Heart right ventricle (tissue), 16 donors: ENCODE measurements around the gene STK38L. TPM values are rescaled to one million over a fixed set of nuclear protein-coding genes. Genes with fewer than 3 reads are reported as not detected.

Experiments used
- ATAC-seq, 8 donors: fragments of 200-7000 bp; cut with Tn5 transposase; one replicate each; pipeline ENCODE4 v1.9.1; 2020; ENCODE audit warnings: mild to moderate bottlenecking in 8 of 8, moderate library complexity in 8 of 8, moderate number of reproducible peaks in 1 of 8
- DNase-seq, 2 donors: peaks; one replicate each; pipeline ENCODE4 v3.0.0-alpha.2; 2020
- H3K27ac ChIP-seq, 10 donors: fragments of 200-600 bp; sonication (generic) in 2 of 10; one replicate each; pipeline versions ENCODE4 v1.5.0 to v1.8.0; 2020 to 2022; ENCODE audit warnings: mild to moderate bottlenecking in 3 of 10
- H3K27me3 ChIP-seq, 7 donors: fragments of 200-600 bp; one replicate each; pipeline ENCODE4 v1.8.0; 2021 to 2022; ENCODE audit warnings: mild to moderate bottlenecking in 2 of 7
- H3K36me3 ChIP-seq, 9 donors: fragments of 200-600 bp; sonication (generic) in 1 of 9; one replicate each; pipeline versions ENCODE4 v1.5.0 to v1.8.0; 2020 to 2022; ENCODE audit warnings: mild to moderate bottlenecking in 2 of 9
- H3K4me1 ChIP-seq, 9 donors: fragments of 200-600 bp; sonication (generic) in 1 of 9; one replicate each; pipeline versions ENCODE4 v1.5.0 to v1.8.0; 2020 to 2022; ENCODE audit warnings: mild to moderate bottlenecking in 4 of 9
- H3K4me3 ChIP-seq, 10 donors: fragments of 200-600 bp; sonication (generic) in 2 of 10; one replicate each; pipeline versions ENCODE4 v1.5.0 to v1.8.0; 2020 to 2022; ENCODE audit warnings: mild to moderate bottlenecking in 7 of 10, moderate library complexity in 2 of 10
- H3K9me3 ChIP-seq, 11 donors: fragments of 200-600 bp in 10 of 11; sonication (generic) in 2 of 11; one replicate each; pipeline versions ENCODE4 v1.5.0 to v1.8.0; 2013 to 2022; ENCODE audit warnings: mild to moderate bottlenecking in 2 of 11, control low read depth in 1 of 11, moderate library complexity in 1 of 11
- WGBS, 2 donors: extraction: QIAGEN DNeasy Blood & Tissue Kit; methylation state at CpG; one replicate each; pipeline ENCODE4 v1.1.7; 2013; ENCODE audit warnings: inconsistent platforms in 1 of 2; 5-methylcytosine and 5-hydroxymethylcytosine counted together
- intact Hi-C, 10 donors: fragments of 100-400 bp; cut with DNase I; formaldehyde crosslinking; loops; one replicate each; pipeline versions ENCODE4 v1.11.1 to v1.14.2; 2022
- polyA plus RNA-seq, 2 donors: library from polyadenylated mRNA; stranded (reverse); fragments of 200-250 nt; gene quantifications; one replicate each; pipeline ENCODE4 v1.2.3, GENCODE V29; 2013
- total RNA-seq, 10 donors: library from RNA; stranded (reverse); fragmentation: NEBNext Ultra II Directional in 3 of 10; extraction: Animal tissue kit (Norgen Biotek cat#: 25700) in 3 of 10; gene quantifications; one replicate each; pipeline versions ENCODE4 v1.2.1 to v1.2.4, GENCODE V29; 2021 to 2023
- TF ChIP-seq, protein P1 (sequence below), 9 donors: fragments of 200-600 bp; sonication (generic) in 2 of 9; IDR thresholded peaks; one replicate each; pipeline versions ENCODE4 v1.5.0 to v1.8.0; 2021 to 2022; ENCODE audit warnings: antibody characterized with exemption in 9 of 9, mild to moderate bottlenecking in 5 of 9, moderate library complexity in 1 of 9
- donor health status: Arrhythmogenic right ventricular cardiomyopathy.
- donor health status: ischemic (EF 13 %, LVEDD 7.1; RV severe dilation, severe dysfunction).
- donor health status: healthy with polysubstance abuse.
- donor health status: DM: no; HTN: yes; CAD: no.
- donor health status: DM: no; HTN: no; CAD: no.
- donor health status: ischemic (EF 25% LVEDD 6.9; RV normal size, moderate dysfunction).
- donor health status: ischemic (EF 25% LVEDD 5.7; RV mildly dilated, moderate dysfunction).
- donor health status: healthy.
- donor health status: DM: yes; HTN: yes; CAD: no.
- donor health status: Ischemic cardiomyopathy.
- donor health status: ischemic (EF 35%, LVEDD 5.7; RV mildly dilated, moderate dysfunction).
- donor health status: nonischemic (EF 11% LVEDD 7.7; RV severe dilation, severe dysfunction).
- donor health status: DM: yes; HTN: yes; CAD: no.
- donor health status: PGD.
- donor health status: ischemic (EF 29% LVEDD 5.4; RV normal size, mild dysfunction).
- donor health status: nonischemic (EF 23%, LVEDD 6.1; RV moderate dilation, normal function).

Gene STK38L
- total and polyA plus RNA-seq, 12 donors: 9.5 to 165 (median 82.5) TPM

DNA sequence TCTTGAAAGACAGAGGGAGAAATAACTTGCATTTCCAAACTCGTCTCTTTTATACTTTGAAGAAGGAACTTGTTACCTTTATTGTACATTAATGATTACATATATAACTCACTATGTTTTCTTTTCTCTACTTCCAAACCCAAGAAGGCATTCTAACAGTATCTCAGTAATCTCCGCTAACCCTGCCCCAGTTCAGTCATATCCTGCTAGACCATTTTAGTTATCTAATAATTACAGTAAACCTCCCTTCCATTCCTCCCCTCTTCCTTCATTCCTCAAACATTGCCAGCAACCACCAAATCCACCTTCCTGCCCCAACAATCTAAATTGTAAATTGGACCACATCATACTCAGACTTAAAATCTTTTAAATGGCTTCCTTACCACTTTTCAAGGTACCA, 30.6 kb downstream of the STK38L start:
- DNase-seq: no peak
- intact Hi-C loops: no loop called here

GRCh38 chr12:27276275-27276674, 32.2 kb downstream of the STK38L start:
- Histone ChIP-seq H3K27me3 (no peaks in the 10 kb centered on the region), H3K4me1 (peaks cover 21 to 96% (median 83%) of the 10 kb centered on the region in 9 donors), H3K27ac (peak overlapping the region in 1 of 10 donors; percentile 83), H3K9me3 (no peaks in the 10 kb centered on the region), H3K36me3 (no peaks in the 10 kb centered on the region), H3K4me3 (no peak overlapping the region)
- DNase-seq (no peak), ATAC-seq (no peak)
- TF ChIP-seq, protein P1, sequence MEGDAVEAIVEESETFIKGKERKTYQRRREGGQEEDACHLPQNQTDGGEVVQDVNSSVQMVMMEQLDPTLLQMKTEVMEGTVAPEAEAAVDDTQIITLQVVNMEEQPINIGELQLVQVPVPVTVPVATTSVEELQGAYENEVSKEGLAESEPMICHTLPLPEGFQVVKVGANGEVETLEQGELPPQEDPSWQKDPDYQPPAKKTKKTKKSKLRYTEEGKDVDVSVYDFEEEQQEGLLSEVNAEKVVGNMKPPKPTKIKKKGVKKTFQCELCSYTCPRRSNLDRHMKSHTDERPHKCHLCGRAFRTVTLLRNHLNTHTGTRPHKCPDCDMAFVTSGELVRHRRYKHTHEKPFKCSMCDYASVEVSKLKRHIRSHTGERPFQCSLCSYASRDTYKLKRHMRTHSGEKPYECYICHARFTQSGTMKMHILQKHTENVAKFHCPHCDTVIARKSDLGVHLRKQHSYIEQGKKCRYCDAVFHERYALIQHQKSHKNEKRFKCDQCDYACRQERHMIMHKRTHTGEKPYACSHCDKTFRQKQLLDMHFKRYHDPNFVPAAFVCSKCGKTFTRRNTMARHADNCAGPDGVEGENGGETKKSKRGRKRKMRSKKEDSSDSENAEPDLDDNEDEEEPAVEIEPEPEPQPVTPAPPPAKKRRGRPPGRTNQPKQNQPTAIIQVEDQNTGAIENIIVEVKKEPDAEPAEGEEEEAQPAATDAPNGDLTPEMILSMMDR (IDR thresholded peaks at IDR 0.05): no peak
- 44 to 56% methylated on average over 3 of the region's 3 CpGs for WGBS, 2 donors
- intact Hi-C loops: no loop called here

More for the DNA sequence above, 30.6 kb downstream of the STK38L start:
- Histone ChIP-seq H3K27me3 (no peaks in the 10 kb centered on the region), H3K4me3 (no peak overlapping the region), H3K4me1 (peaks cover 21 to 96% (median 79%) of the 10 kb centered on the region in 9 donors), H3K36me3 (peaks cover 0 to 5% (median 0%) of the 10 kb centered on the region in 9 donors), H3K27ac (peak overlapping the region in 1 of 10 donors; percentile 83), H3K9me3 (peaks cover 0 to 1% (median 0%) of the 10 kb centered on the region in 11 donors)
- 94 to 96% methylated on average over 2 of the region's 2 CpGs for WGBS, 2 donors
- TF ChIP-seq, protein P1 (IDR thresholded peaks at IDR 0.05): no peak
- no peak for ATAC-seq

DNA sequence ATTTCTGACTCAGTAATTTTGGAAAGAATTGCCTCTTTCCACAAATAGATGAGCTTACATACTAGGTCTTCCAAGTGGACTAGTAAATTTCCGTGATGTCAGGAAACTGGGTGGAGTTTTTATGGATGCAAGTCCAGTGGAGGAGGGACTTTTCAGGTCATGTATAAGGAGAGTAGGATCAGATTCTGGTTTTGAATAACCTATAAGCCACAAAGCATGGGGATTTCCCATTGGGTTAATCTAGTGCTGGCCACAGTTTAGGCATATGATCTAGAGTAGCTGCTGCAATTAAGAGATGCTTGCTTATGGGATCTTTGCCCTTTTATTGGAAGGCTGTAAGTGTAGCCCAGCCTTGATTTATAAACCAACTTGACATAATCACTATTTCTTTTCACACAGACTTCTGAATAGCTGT, 33.8 kb downstream of the STK38L start:
- ATAC-seq (peak; percentile 68 to 94 (median 89)), DNase-seq (peak in 1 of 2 donors; percentile 82)
- WGBS, 2 donors: 6 to 10% methylated on average over 1 of the region's 1 CpG
- TF ChIP-seq, protein P1 (IDR thresholded peaks at IDR 0.05): no peak
- H3K27me3 ChIP-seq: no peaks in the 10 kb centered on the region
- peak overlapping the region in 8 of 10 donors; percentile 63 to 83 (median 72) for H3K27ac ChIP-seq
- H3K4me3 ChIP-seq: peak overlapping the region in 1 of 10 donors; percentile 3
- no peaks in the 10 kb centered on the region for H3K36me3 ChIP-seq
- H3K9me3 ChIP-seq: no peaks in the 10 kb centered on the region
- intact Hi-C loops: no loop called here
- H3K4me1 ChIP-seq: peaks cover 10 to 96% (median 70%) of the 10 kb centered on the region in 9 donors

- peaks cover 5 to 96% (median 75%) of the 10 kb centered on the region in 9 donors for H3K4me1 ChIP-seq
- H3K27ac ChIP-seq: peak overlapping the region in 7 of 10 donors; percentile 2 to 63 (median 10)
- no peaks in the 10 kb centered on the region for H3K36me3 ChIP-seq
- TF ChIP-seq, protein P1 (IDR thresholded peaks at IDR 0.05): no peak
- ATAC-seq (no peak), DNase-seq (no peak)
- no peak overlapping the region for H3K4me3 ChIP-seq
- H3K27me3 ChIP-seq: no peaks in the 10 kb centered on the region
- 50 to 76% methylated on average over 2 of the region's 2 CpGs for WGBS, 2 donors
- intact Hi-C loops: loop anchor here in 3 of 10 donors (5.0 kb wide), 1 partner anchor 33 kb away; no protein-coding TSS in a partner anchor
- H3K9me3 ChIP-seq: no peaks in the 10 kb centered on the region
Observed at GRCh38 chr12:27279826-27280225, 35.7 kb downstream of the STK38L start.
